Left hindlimb (tissue), 1 donor: ENCODE results near the gene NRTN.
"Not testable (repeated sequence)": the region's sequence is repeated elsewhere in the genome, so short reads cannot be mapped to it uniquely, and the experiment has no call there.

ENCODE experiments used
- DNase-seq: peaks from one replicate; pipeline ENCODE4 v3.0.0-alpha.2; 2018

The NRTN gene

GRCh38 chr19:5873617-5874199 is 68.8 kb downstream of the NRTN start:
- no peak for DNase-seq

- not testable (repeated sequence) for DNase-seq
These were observed 69.6 kb downstream of the NRTN start for GRCh38 chr19:5874496-5874895.

- no peak for DNase-seq
These were observed 72.6 kb downstream of the NRTN start for GRCh38 chr19:5877427-5877826.

GRCh38 chr19:5877882-5878281 is 73.0 kb downstream of the NRTN start:
- DNase-seq = no peak
